Stimulated activated naive CD8-positive, alpha-beta T cell treated with anti-CD3 and anti-CD28 coated beads, Interleukin-15, amount 100 ng/mL, for 72 hours (primary cell): ENCODE measurements around the gene AZIN2.
"Not testable (repeated sequence)": the region's sequence is repeated elsewhere in the genome, so short reads cannot be mapped to it uniquely, and the experiment has no call there.

Source experiments
- ATAC-seq: fragments of 150-1000 bp; cut with Tn5 transposase; 2 replicates; pipeline ENCODE4 v1.10.0; 2021; ENCODE audit warnings: mild to moderate bottlenecking, moderate library complexity
- DNase-seq, 2 donors: peaks; one replicate each; pipeline ENCODE4 v3.0.0; 2021 to 2022
- H3K27ac Mint-ChIP-seq, 2 donors: one replicate each; pipeline ENCODE4 v1.8.0; 2022; ENCODE audit warnings: mild to moderate bottlenecking in 2 of 2, mixed read lengths in 2 of 2, moderate library complexity in 2 of 2
- H3K27me3 Mint-ChIP-seq: one replicate; pipeline ENCODE4 v1.8.0; 2022; ENCODE audit warnings: mixed read lengths
- H3K4me1 Mint-ChIP-seq: one replicate; pipeline ENCODE4 v1.8.0; 2022; ENCODE audit warnings: mild to moderate bottlenecking, mixed read lengths
- H3K4me3 Mint-ChIP-seq, 2 donors: one replicate each; pipeline ENCODE4 v1.8.0; 2022; ENCODE audit warnings: mild to moderate bottlenecking in 2 of 2, mixed read lengths in 2 of 2, moderate library complexity in 1 of 2
- H3K9me3 Mint-ChIP-seq, 2 donors: one replicate each; pipeline ENCODE4 v1.8.0; 2022; ENCODE audit warnings: mixed read lengths in 2 of 2

The AZIN2 gene

DNA sequence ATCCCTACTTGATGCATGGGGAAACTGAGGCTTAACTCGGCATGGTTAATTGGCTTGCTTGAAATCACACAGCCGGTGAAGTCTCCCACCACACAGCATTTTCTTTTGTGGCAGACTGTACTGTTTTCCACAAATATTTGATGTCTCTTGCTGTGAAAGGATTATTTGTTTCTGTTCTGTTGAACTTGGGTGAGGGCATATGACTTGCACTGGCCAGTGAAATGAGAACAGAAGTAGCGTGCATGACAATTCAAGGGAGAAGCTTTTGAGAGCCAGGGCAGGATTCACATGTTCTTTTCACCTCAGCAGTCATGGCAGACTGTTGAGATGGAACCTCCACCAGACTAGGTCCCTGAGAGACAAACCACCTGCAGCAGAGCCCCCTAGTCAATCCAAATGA lies 32.5 kb upstream of the AZIN2 start:
- no peak overlapping the region for H3K4me3 Mint-ChIP-seq
- no peak for DNase-seq

DNA sequence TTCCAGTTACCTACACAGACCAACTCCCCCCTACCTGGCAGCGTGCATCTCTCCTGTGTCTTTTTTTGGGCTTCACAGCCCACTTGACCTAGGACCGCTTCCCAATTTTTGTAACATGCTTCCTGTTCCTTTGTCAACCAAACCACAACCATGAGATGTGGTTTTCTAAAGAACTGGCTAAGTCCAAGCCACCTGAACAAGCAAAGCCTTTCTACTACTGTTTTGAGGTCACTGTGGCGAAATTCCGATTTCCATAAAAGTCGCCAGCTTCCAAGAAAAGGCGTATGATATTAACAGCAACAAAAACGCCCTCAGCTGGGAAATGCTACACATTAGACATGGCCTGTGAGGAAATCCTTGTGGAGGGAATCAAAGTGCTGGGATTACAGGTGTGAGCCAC lies 31.6 kb upstream of the AZIN2 start:
- H3K27me3 Mint-ChIP-seq, result peaks cover 14% of the 10 kb centered on the region
- peaks cover 0 to 3% of the 10 kb centered on the region in 2 donors for H3K9me3 Mint-ChIP-seq
- DNase-seq (no peak), ATAC-seq (no peak)
- H3K27ac Mint-ChIP-seq, result no peak overlapping the region
- H3K4me3 Mint-ChIP-seq, result no peak overlapping the region
- H3K4me1 Mint-ChIP-seq, result peaks cover 12% of the 10 kb centered on the region

More for the DNA sequence above, 32.5 kb upstream of the AZIN2 start:
- ATAC-seq, result no peak
- Mint-ChIP-seq H3K9me3 (peaks cover 0 to 3% of the 10 kb centered on the region in 2 donors), H3K4me1 (peaks cover 12% of the 10 kb centered on the region), H3K27ac (peak overlapping the region in 1 of 2 donors; percentile 18), H3K27me3 (peaks cover 20% of the 10 kb centered on the region)

DNA sequence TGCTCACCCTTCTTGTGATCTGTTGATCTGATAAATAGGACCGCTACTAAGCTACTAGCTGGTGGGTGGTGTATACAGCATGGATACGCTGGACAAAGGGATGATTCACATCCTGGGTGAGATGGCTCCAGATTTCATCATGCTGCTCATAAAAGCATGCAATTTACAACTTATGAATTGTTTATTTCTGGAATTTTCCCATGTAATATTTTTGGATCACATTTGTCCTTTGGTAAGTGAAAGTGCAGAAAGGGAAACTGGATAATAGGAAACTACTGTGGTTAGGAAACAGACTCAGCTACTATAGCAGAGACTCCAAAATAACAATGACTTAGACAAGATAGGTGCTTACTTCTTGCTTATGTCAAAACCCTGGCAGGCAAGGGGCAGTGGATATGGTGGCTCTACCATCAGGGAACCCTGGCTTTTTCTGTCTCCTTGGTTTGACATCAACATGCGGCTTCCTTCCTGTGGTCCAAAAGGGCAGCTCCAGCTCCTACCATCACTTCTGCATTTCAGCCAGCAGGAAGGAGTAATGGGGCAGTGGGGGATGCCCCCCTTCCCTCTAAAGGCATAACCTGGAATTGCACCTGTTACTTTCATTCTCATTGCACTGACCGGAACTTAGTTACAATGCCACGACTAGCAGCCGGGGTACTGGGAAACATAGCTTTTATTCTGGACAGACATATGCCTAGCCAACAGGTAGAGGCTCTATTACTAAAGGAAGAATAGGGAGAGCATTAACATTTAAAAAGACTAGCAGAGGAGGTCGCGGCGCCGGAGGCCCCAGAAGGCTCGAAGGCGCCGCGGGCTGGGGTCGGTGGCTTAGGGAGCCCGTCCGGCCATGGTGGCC lies 30.5 kb upstream of the AZIN2 start:
- H3K27me3 Mint-ChIP-seq, result peaks cover 14% of the 10 kb centered on the region
- peaks cover 0 to 3% of the 10 kb centered on the region in 2 donors for H3K9me3 Mint-ChIP-seq
- H3K4me3 Mint-ChIP-seq, result no peak overlapping the region
- peak; percentile 81 for ATAC-seq
- peak overlapping the region; percentile 90 to 93 for H3K27ac Mint-ChIP-seq
- peak; percentile 6 to 27 for DNase-seq
- peaks cover 19% of the 10 kb centered on the region for H3K4me1 Mint-ChIP-seq

DNA sequence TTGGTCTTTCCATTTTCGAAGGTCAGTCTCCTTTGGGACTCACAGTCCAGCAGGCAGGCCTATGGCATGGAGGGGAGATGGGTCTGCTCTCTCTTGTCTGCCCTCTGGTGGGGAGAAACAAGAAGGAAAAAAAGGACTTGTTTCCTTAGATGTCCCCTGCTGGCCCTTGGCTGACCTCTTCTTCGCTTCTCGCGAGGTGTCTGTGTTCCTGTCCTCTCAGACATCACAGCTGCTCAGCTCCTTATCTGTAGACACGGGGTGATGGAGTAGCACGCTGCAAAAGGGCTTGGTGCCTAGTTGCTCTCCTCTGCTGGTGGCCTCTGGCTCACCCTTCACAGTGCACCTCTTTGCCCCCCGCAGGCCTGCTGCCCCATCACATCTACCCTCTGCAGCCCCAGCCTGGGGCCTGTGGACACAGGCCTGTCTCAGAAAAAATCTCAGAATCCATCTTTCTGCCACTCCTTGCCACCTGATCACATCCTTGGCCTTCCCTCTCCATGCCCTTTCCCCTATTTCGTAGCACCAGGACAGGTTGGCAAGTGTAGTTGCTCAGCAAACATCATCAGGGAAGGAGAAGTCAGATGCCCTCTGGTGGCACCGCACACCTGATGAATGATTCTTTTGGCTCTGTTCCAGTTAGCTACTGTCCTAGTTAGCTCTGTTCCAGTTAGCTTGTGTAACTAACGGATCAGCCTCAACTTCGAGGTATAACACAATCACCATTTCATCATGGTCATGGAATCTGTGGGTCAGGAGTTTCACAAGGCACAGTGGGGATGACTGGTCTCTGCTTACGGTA lies 25.5 kb upstream of the AZIN2 start:
- Mint-ChIP-seq H3K27ac (no peak overlapping the region), H3K4me3 (no peak overlapping the region), H3K27me3 (peaks cover 4% of the 10 kb centered on the region), H3K9me3 (peaks cover 3 to 7% of the 10 kb centered on the region in 2 donors), H3K4me1 (peaks cover 15% of the 10 kb centered on the region)
- peak; percentile 35 to 48 for DNase-seq
- peak; percentile 84 for ATAC-seq

DNA sequence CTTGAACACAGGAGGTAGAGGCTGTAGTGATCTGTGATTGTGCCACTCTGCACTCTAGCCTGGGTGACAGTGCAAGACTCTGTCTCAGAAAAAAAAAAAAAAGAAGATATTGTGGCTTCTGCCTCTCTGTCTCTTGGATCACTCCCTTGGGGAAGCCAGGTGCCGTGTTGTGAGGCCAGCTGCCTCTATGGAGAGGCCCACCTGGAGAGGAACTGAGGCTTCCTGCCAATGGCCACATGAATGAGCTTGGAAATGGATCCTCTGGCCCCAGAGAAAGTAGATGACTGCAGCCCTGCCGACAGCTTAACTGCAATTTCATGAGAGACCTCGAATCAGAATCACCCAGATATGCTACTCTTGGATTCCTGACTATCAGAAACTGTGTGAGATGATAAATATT lies 24.5 kb upstream of the AZIN2 start:
- H3K4me1 Mint-ChIP-seq, result peaks cover 11% of the 10 kb centered on the region
- ATAC-seq (no peak), DNase-seq (no peak)
- H3K27me3 Mint-ChIP-seq, result no peaks in the 10 kb centered on the region
- H3K9me3 Mint-ChIP-seq, result peaks cover 0 to 7% of the 10 kb centered on the region in 2 donors
- H3K27ac Mint-ChIP-seq, result no peak overlapping the region
- H3K4me3 Mint-ChIP-seq, result no peak overlapping the region

DNA sequence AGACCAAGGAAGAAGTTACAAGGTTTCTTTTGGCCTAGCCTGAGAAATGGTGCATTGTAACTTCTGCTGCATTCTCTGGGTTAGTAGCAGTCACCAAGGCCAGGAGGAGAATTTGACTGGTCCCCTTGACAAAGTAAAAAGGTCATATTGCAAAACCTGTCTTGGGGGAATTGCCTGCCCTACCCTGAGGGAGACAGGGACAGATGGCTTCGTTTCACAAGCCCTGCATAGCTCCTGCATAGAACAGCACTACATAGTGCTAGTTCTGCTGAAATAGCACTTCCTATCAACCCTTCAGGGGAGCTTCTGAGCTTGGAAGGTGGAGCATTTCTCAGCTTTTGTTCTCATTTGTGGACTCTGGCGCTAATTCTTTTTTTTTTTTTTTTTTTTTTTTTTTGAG lies 23.9 kb upstream of the AZIN2 start:
- no peak overlapping the region for H3K4me3 Mint-ChIP-seq
- peaks cover 11% of the 10 kb centered on the region for H3K4me1 Mint-ChIP-seq
- no peak for ATAC-seq
- H3K27ac Mint-ChIP-seq, result no peak overlapping the region
- no peaks in the 10 kb centered on the region for H3K27me3 Mint-ChIP-seq
- DNase-seq, result no peak
- peaks cover 0 to 13% of the 10 kb centered on the region in 2 donors for H3K9me3 Mint-ChIP-seq

DNA sequence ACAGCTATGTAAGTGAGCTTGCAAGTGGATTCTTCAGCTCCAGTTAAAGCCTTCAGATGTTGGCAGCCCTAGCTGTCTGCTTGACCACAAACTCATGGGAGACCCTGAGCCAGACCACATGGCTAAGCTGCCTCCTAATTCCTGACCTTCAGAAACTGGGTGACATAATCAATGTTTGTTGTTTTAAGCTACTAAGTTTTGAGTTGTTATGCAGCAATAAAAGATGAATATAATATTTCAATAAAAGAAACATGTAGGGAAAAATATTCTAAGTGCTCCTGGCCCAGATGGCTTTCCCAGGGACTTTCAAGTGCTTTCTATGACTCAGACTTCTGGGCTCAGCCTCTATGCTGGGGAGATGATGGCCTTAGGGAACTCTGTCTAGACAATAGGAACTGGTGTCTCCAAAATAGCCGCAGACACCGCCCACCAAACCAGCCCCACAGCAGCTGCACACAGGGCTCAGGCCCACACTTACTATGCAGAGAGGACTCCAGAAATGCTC lies 20.3 kb upstream of the AZIN2 start:
- H3K9me3 Mint-ChIP-seq, result peaks cover 25 to 48% of the 10 kb centered on the region in 2 donors
- no peak overlapping the region for H3K27ac Mint-ChIP-seq
- no peaks in the 10 kb centered on the region for H3K27me3 Mint-ChIP-seq
- DNase-seq (no peak), ATAC-seq (no peak)
- H3K4me1 Mint-ChIP-seq, result peaks cover 2% of the 10 kb centered on the region
- no peak overlapping the region for H3K4me3 Mint-ChIP-seq

DNA sequence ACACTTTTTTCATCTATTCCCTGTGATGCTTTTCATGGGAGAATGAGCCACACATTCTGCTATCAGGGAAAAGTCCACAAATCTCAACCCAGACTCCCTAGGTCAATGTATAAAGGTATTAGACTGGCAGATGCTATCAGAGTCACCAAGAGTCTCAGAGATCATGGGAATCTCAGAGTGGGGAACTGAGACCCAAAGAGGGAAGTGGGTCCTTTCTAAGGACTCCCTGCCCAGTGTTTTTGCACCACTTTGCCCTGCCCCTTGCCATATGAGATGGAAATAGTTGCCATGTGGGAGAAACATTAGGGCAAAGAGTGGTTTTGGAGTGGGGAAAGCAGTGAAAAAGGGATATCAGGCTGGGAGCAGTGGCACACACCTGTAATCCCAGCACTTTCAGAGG lies 19.1 kb upstream of the AZIN2 start:
- Mint-ChIP-seq H3K4me1 (no peaks in the 10 kb centered on the region), H3K9me3 (peaks cover 28 to 52% of the 10 kb centered on the region in 2 donors), H3K27ac (no peak overlapping the region), H3K4me3 (no peak overlapping the region), H3K27me3 (no peaks in the 10 kb centered on the region)
- ATAC-seq (no peak), DNase-seq (no peak)

DNA sequence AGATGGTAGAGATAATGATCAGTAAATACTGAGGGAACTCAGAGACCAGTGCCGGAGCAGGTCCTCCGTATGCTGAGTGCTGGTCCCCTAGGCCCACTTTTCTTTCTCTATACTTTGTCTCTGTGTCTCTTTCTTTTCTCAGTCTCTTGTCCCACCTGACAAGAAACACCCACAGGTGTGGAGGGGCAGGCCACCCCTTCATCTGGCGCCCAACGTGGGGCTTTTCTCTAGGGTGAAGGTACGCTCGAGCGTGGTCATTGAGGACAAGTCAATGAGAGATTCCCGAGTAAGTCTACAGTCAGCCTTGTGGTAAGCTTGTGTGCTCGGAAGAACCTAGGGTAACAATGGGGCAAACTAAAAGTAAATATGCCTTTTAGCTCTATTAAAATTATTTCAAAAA lies 16.7 kb upstream of the AZIN2 start:
- DNase-seq, H3K27ac Mint-ChIP-seq, H3K4me1 Mint-ChIP-seq, H3K27me3 Mint-ChIP-seq, ATAC-seq, H3K4me3 Mint-ChIP-seq: not testable (repeated sequence)
- peaks cover 33 to 53% of the 10 kb centered on the region in 2 donors for H3K9me3 Mint-ChIP-seq

DNA sequence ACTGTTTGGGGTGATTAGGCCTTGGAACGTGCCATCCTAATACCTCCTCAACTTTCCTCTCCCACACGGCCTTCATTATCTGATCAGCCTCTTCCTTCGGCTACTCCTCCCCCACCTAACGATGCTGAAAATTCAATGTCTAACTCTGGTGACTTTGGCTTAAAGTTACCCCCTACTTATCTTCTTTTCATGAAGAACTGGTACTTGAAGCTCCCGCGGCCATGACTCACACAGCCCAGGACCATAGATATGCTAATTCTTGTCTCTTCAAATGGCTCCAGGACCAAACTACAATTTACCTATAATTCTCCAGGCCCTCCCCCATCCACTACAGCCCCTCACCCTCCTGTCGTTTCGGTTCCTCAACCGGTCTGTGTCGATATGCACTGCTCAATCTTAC lies 15.7 kb upstream of the AZIN2 start:
- H3K27ac Mint-ChIP-seq, result no peak overlapping the region
- peaks cover 33 to 53% of the 10 kb centered on the region in 2 donors for H3K9me3 Mint-ChIP-seq
- no peaks in the 10 kb centered on the region for H3K27me3 Mint-ChIP-seq
- ATAC-seq (no peak), DNase-seq (no peak)
- no peak overlapping the region for H3K4me3 Mint-ChIP-seq
- no peaks in the 10 kb centered on the region for H3K4me1 Mint-ChIP-seq

DNA sequence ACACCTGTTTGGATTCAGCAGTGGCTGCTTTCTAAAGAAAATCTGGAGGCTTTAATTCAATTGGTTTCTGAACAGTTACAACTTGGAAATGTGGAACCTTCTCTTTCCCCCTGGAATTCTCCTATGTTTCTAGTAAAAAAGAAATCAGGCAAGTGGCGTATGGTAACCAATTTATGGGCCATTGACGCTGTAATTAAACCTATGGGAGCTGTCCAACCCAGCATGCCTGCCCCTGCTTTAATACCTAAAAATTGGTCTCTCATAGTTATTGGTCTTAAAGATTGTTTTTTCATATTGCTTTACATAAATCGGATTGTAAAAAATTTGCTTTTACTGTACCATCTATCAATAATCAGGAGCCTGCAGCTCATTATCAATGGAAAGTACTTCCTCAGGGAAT lies 14.5 kb upstream of the AZIN2 start:
- not testable (repeated sequence) for H3K4me3 Mint-ChIP-seq, H3K27me3 Mint-ChIP-seq, ATAC-seq, H3K27ac Mint-ChIP-seq, DNase-seq, H3K4me1 Mint-ChIP-seq
- H3K9me3 Mint-ChIP-seq, result peaks cover 33 to 53% of the 10 kb centered on the region in 2 donors

DNA sequence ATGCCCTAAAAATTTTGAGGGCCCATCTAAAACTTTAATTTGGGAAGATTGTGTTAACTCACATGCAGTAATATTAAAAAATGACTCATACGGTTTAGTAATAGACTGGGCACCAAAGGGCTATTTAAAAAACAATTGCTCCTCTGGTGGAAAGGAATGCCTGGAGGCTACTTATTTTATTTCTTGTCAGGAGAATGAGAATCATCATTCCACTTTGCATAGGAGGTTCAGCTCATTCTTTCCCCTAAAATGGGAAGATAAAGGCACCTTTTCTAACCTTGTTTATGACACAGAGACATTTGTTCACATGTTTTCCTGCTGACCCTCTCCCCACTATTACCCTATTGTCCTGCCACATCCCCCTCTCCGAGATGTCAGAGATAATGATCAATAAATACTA lies 12.8 kb upstream of the AZIN2 start:
- H3K4me3 Mint-ChIP-seq, ATAC-seq, H3K27ac Mint-ChIP-seq, DNase-seq, H3K4me1 Mint-ChIP-seq, H3K27me3 Mint-ChIP-seq: not testable (repeated sequence)
- peaks cover 31 to 37% of the 10 kb centered on the region in 2 donors for H3K9me3 Mint-ChIP-seq

DNA sequence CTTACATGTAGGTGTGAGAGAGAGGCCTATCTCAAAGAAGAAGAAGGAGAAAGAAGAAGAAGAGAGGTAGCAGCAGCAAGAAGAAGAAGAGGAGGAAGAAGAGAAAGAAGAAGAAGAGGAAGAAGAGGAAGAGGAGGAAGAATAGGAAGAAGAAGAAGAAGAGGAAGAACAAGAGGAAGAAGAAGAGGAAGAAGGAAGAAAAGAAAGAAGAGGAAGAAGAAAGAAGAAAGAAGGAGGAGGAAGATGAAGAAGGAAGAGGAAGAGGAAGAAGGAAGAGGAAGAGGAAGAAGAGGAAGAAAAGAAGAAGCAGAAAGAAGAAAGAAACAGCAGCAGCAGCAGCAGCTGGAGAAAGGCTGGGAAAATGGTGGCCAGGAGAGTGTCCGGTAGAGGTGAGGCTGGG lies 10.3 kb upstream of the AZIN2 start:
- DNase-seq (no peak), ATAC-seq (no peak)
- H3K27me3 Mint-ChIP-seq, result no peaks in the 10 kb centered on the region
- no peaks in the 10 kb centered on the region for H3K4me1 Mint-ChIP-seq
- peaks cover 8 to 12% of the 10 kb centered on the region in 2 donors for H3K9me3 Mint-ChIP-seq
- no peak overlapping the region for H3K4me3 Mint-ChIP-seq
- H3K27ac Mint-ChIP-seq, result no peak overlapping the region

DNA sequence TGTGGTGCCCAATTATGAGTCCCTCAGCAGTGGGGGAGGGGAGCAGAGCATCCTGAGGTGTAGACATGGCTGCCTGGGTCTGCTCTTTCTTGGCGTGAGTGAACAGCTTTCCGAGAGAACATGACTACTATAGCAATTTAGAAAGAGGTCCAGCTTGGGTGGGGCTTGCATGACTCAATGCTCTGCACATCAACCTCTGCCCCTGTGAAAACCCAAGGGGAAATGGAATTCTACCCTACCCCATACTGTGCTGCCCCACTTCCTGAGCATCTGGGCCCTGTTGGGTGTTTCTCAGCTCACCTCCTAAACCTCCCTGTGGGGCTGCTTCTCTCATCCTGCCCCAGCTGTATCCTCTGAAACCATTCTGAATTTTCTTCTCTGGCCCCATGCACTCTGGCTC lies 8.2 kb upstream of the AZIN2 start:
- Mint-ChIP-seq H3K4me3 (no peak overlapping the region), H3K27ac (no peak overlapping the region), H3K4me1 (no peaks in the 10 kb centered on the region), H3K9me3 (peaks cover under 1 to 1% of the 10 kb centered on the region in 2 donors), H3K27me3 (no peaks in the 10 kb centered on the region)
- ATAC-seq (no peak), DNase-seq (no peak)

DNA sequence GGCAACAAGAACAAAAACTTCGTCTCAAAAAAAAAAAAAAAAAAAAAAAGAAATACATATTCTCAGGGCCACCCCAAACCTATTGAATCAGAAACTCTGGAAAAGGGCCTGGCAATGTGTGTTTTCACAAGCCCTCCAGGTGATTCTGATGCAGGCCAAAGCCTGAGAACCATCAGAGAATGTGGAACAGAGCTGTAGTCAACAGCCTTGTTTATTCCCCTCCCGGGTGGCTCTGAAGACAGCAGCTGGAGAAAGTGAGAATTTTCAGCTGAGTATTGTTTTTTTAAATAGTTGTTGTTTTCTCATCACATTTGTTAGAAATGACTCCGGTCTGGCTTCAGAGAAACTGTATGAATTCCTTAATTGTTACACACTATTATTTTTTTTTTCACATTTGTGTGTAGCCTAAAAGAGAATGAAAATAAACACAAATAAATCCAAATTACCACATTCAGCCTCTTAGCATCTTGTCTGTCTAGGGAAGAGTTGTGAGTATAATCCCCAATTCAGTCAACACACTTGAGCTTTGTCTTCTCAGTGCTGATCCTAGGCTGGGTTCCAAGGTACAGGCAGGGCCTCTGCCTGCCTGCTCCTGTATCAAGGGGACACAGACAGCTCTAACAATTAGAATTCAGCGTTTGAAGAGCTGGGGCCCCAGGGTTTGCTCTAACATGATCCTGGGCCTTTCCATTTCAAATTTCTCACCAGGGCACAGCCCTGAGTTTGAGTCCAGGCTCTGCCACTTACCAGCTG lies 6.6 kb upstream of the AZIN2 start:
- ATAC-seq (no peak), DNase-seq (no peak)
- Mint-ChIP-seq H3K4me3 (no peak overlapping the region), H3K4me1 (no peaks in the 10 kb centered on the region), H3K27me3 (no peaks in the 10 kb centered on the region), H3K9me3 (no peaks in the 10 kb centered on the region), H3K27ac (no peak overlapping the region)
